Epithelial cell of esophagus (primary cell): ENCODE measurements around the gene KPNA1.

Source experiments
- DNase-seq: peaks from one replicate; pipeline ENCODE4 v3.0.0; 2010; ENCODE audit warnings: low read depth
- H3K4me3 ChIP-seq: 2 replicates; pipeline ENCODE4 v1.5.1; 2011; ENCODE audit warnings: mild to moderate bottlenecking, low read length, control low read depth
- CTCF ChIP-seq: IDR thresholded peaks from 2 replicates; pipeline ENCODE4 v1.5.1; 2011; ENCODE audit warnings: low read depth, mild to moderate bottlenecking, low read length, control low read depth, inconsistent platforms; ENCODE audit not compliant: insufficient read depth; ENCODE audit errors: missing control alignments

Gene KPNA1

GRCh38 chr3:122383771-122384697, 130.7 kb downstream of the KPNA1 start, which contains the start of gene FAM162A:
FAM162A (plus strand) TSS chr3:122384182; CDS start chr3:122384266, 84 bp downstream.
- H3K4me3 ChIP-seq, result peak within 1 kb of the TSS; percentile 89
- peak; percentile 94 for DNase-seq
- TF ChIP-seq CTCF, result peak; percentile 49

GRCh38 chr3:122382888-122383666, 131.7 kb downstream of the KPNA1 start, which contains the start of gene MIX23:
MIX23 (minus strand) TSS chr3:122383231; CDS start chr3:122383224, 7 bp downstream.
- peak; percentile 82 for DNase-seq
- no peak for TF ChIP-seq CTCF
- peak within 1 kb of the TSS; percentile 89 for H3K4me3 ChIP-seq

GRCh38 chr3:122377975-122378374, 136.8 kb downstream of the KPNA1 start:
- DNase-seq, result no peak
- H3K4me3 ChIP-seq, result no peak overlapping the region
- no peak for TF ChIP-seq CTCF

GRCh38 chr3:122374034-122374433, 140.7 kb downstream of the KPNA1 start:
- no peak for DNase-seq
- TF ChIP-seq CTCF, result no peak
- no peak overlapping the region for H3K4me3 ChIP-seq
